Measurements from ENCODE around the gene PHF12.

The PHF12 gene

GRCh38 chr17:28908640-28909167 is 42.6 kb downstream of the PHF12 start:
- H3K4me3 ChIP-seq (ENCODE audit: low read length) = no peak overlapping the region
- H3K79me2 ChIP-seq (ENCODE audit: control insufficient read depth, low read length) = no peaks in the 10 kb centered on the region
- H3K27ac ChIP-seq (ENCODE audit: low read depth, low read length) = no peak overlapping the region
- no peaks in the 10 kb centered on the region for H3K9me2 ChIP-seq (replicated peaks; ENCODE audit: control insufficient read depth, low read length)
- H3K9me3 ChIP-seq (ENCODE audit: control insufficient read depth, insufficient read depth, low read length) = no peaks in the 10 kb centered on the region
- H3K27me3 ChIP-seq (ENCODE audit: control insufficient read depth, low read length) = no peaks in the 10 kb centered on the region
- H3K4me2 ChIP-seq (ENCODE audit: low read length) = no peak overlapping the region
- H3K36me3 ChIP-seq (ENCODE audit: control insufficient read depth, low read length) = peaks cover 73% of the 10 kb centered on the region
- H3K4me1 ChIP-seq (ENCODE audit: control insufficient read depth, low read length) = no peaks in the 10 kb centered on the region; the same call in 1 of the 2 replicates
- no peaks in the 10 kb centered on the region for H4K20me1 ChIP-seq (ENCODE audit: control insufficient read depth, insufficient read depth, low read depth, low read length)
- H3F3A ChIP-seq (ENCODE audit: control insufficient read depth, insufficient read depth) = peaks cover 15% of the 10 kb centered on the region
- TF ChIP-seq EZH2phosphoT487 (IDR thresholded peaks at IDR 0.05; ENCODE audit: borderline replicate concordance, low read length) = no peak
- TF ChIP-seq, protein P1, sequence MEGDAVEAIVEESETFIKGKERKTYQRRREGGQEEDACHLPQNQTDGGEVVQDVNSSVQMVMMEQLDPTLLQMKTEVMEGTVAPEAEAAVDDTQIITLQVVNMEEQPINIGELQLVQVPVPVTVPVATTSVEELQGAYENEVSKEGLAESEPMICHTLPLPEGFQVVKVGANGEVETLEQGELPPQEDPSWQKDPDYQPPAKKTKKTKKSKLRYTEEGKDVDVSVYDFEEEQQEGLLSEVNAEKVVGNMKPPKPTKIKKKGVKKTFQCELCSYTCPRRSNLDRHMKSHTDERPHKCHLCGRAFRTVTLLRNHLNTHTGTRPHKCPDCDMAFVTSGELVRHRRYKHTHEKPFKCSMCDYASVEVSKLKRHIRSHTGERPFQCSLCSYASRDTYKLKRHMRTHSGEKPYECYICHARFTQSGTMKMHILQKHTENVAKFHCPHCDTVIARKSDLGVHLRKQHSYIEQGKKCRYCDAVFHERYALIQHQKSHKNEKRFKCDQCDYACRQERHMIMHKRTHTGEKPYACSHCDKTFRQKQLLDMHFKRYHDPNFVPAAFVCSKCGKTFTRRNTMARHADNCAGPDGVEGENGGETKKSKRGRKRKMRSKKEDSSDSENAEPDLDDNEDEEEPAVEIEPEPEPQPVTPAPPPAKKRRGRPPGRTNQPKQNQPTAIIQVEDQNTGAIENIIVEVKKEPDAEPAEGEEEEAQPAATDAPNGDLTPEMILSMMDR (IDR thresholded peaks at IDR 0.05; ENCODE audit: low read depth, low read length, poor library complexity, severe bottlenecking) = no peak

GRCh38 chr17:28907709-28908475 is 43.4 kb downstream of the PHF12 start:
- no peaks in the 10 kb centered on the region for H3K9me2 ChIP-seq (replicated peaks; ENCODE audit: control insufficient read depth, low read length)
- no peaks in the 10 kb centered on the region for H3K79me2 ChIP-seq (ENCODE audit: control insufficient read depth, low read length)
- H3K9me3 ChIP-seq (ENCODE audit: control insufficient read depth, insufficient read depth, low read length) = no peaks in the 10 kb centered on the region
- TF ChIP-seq EZH2phosphoT487 (IDR thresholded peaks at IDR 0.05; ENCODE audit: borderline replicate concordance, low read length) = no peak
- TF ChIP-seq, protein P1 (IDR thresholded peaks at IDR 0.05; ENCODE audit: low read depth, low read length, poor library complexity, severe bottlenecking) = no peak
- peaks cover 6% of the 10 kb centered on the region for H3K4me1 ChIP-seq (ENCODE audit: control insufficient read depth, low read length)
- no peaks in the 10 kb centered on the region for H3K27me3 ChIP-seq (ENCODE audit: control insufficient read depth, low read length)
- H3K27ac ChIP-seq (ENCODE audit: low read depth, low read length) = no peak overlapping the region
- no peaks in the 10 kb centered on the region for H4K20me1 ChIP-seq (ENCODE audit: control insufficient read depth, insufficient read depth, low read depth, low read length)
- H3K4me2 ChIP-seq (ENCODE audit: low read length) = no peak overlapping the region
- peaks cover 15% of the 10 kb centered on the region for H3F3A ChIP-seq (ENCODE audit: control insufficient read depth, insufficient read depth)
- no peak overlapping the region for H3K4me3 ChIP-seq (ENCODE audit: low read length)
- H3K36me3 ChIP-seq (ENCODE audit: control insufficient read depth, low read length) = peaks cover 65% of the 10 kb centered on the region

DNA sequence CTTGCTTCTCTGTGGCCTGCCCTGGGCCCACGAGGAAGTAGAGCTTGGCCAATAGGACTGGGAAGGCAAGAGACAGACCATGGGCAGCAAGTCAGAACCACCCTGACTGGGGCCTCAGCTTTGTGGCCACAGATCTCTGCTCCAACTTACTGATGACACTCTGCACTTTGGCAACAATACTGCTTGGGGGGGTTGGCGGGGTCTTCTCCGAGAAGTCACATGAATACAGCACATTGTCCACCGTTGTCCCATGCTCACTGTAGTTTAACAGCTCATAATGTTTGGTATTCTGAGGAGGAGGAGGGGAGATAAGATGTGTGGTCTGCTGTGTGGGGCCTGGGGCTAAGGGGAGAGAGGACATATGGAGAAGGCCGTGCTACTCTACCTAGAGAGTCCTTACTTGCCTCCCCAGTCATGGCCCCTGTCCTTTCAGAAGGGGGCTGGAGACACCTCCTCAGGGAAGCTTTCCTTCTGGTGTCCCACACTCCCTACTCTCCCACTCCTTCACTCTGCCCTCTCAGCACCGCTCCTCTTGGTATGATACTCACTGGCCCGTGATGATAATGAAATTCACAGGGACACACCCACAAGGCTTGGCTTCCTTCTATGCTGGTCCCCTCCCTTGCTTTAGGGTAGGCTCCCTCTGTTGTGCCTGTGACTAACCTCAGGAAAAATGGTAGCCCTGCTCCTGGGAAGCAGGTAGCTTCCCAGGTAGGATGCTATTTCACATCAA is 44.4 kb downstream of the PHF12 start:
- Histone ChIP-seq H3F3A (ENCODE audit: control insufficient read depth, insufficient read depth) (peaks cover 15% of the 10 kb centered on the region), H3K4me1 (ENCODE audit: control insufficient read depth, low read length) (peaks cover 6% of the 10 kb centered on the region), H3K36me3 (ENCODE audit: control insufficient read depth, low read length) (peaks cover 55% of the 10 kb centered on the region), H3K79me2 (ENCODE audit: control insufficient read depth, low read length) (peaks cover 4% of the 10 kb centered on the region), H3K27me3 (ENCODE audit: control insufficient read depth, low read length) (no peaks in the 10 kb centered on the region), H3K4me3 (ENCODE audit: low read length) (no peak overlapping the region), H3K9me2 (replicated peaks; ENCODE audit: control insufficient read depth, low read length) (no peaks in the 10 kb centered on the region), H3K27ac (ENCODE audit: low read depth, low read length) (no peak overlapping the region), H4K20me1 (ENCODE audit: control insufficient read depth, insufficient read depth, low read depth, low read length) (no peaks in the 10 kb centered on the region), H3K4me2 (ENCODE audit: low read length) (no peak overlapping the region), H3K9me3 (ENCODE audit: control insufficient read depth, insufficient read depth, low read length) (no peaks in the 10 kb centered on the region)
- TF ChIP-seq, protein P1 (IDR thresholded peaks at IDR 0.05; ENCODE audit: low read depth, low read length, poor library complexity, severe bottlenecking) = no peak
- no peak for TF ChIP-seq EZH2phosphoT487 (IDR thresholded peaks at IDR 0.05; ENCODE audit: borderline replicate concordance, low read length)
